HG03460 (cell line): Measurements from ENCODE around the gene MAD1L1.
A peak's percentile ranks its signal among the peaks of the same experiment; 100 is the strongest.

Experiments
- ATAC-seq: cut with Tn5 transposase; IDR thresholded peaks from one replicate; pipeline ENCODE4 v1.9.1; 2021; ENCODE audit not compliant: unreplicated experiment

MAD1L1 gene

DNA sequence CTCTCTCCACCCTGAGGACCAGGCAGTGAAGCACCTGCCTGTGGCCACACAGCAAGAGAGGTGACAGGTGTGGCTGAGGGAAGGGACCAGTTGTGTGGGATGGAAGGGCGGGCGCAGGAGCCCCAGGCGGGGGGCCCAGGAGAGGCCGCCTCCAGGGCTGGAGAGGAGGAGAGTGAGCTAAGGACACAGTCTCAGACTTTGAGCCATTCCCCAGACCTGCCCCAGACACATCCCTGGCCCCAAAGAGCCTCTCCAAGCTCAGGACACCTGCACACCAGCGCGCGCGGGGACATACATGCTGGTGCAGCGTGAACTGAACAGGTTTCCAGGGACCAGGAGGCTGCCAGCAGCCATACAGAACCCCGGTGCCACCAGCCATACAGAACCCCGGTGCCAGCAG, 237.3 kb downstream of the MAD1L1 start:
- ATAC-seq: no peak

DNA sequence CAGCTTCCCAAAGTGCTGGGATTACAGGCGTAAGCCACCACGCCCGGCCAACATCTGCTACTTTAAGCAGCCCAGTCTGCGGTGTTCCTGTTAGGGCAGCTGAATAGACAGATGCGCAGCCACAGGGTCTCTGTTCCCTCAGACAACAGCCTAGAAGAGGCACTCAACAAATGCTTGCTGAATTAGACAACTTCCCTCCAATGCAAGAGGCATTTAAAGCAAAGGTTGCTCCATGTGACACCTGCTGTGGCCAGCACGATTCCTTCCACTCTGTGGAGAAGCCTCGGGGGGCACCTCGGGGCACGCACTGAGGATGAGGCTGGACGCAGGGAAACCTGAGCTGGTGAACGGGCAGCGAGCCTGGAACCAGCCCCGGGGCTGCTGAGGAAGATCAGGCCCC, 237.8 kb downstream of the MAD1L1 start:
- no peak for ATAC-seq

DNA sequence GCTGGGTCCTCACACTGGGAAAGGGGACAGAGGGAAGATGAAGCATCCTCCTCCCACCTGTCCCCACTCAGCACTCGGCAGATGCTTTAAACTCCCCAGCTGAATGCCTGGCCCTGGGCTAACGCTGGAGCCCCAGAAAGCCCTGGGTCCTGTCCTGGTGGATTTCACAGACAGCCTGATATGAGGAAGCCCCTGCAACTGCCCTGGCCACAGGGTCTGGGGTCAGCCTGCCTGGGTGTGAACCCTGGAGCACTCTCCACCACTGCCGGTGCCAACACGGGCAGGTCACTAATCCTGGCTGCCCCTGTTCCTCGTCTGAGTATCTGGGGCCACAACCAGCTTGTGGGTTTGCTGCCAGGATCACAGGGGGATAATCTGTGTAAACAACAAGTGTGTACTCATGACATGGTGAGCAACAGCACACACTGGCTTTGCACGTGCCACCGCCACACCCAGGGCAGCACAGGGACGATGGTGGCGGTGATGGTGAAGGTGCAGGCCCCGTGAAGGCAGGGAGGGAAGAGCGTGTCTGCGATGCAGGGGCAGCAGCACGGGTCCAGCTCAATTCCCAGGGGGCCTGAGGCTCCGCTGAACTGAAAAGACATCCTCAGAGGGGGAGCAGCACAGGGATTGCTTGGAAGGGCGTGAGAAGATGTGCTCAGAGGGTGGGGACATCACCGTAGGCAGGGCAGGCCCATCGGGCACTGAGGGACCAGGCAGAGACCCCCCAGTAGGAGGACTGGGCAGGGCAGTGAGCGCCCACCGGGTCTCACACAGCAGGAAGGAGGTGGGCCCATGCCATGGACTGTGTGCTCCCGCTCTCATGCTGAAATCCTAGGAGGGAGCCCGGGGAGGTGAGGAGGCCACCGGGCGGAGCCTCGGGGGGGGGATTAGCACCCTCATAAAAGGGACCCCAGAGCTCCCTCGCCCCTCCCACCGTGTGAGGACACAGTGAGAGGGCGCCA, 238.7 kb downstream of the MAD1L1 start:
- ATAC-seq: no peak

DNA sequence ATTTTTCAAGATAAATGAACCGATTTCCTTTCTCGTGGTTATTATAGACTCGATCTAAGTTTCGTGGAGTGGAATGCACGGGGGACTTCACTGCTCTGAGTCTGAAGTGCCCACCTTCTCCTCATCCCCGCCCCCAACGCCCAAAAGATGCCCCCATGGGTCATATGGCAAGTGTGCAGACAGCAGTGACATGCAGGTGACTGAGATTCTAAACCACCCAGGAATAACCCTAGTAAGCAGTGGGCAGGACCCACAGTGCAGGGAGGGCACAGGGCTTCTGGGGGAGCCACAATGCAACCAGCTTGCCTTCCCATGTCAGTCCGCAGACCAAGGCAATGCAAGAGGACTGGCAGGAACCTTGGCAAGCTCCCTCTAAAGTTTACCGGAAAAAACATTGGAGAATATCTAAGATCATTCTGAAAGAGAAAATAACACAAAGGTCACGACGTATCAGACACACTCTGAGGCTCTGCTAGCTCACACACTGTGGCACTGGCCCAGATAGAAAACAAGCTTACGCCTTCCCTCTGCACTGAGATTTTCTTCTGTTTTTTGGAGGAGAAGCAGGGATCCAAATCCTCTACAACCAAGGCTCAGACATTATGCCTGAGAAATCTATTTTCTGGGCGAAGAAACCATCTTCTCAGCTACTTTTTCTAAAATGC, 239.6 kb downstream of the MAD1L1 start:
- ATAC-seq: no peak

DNA sequence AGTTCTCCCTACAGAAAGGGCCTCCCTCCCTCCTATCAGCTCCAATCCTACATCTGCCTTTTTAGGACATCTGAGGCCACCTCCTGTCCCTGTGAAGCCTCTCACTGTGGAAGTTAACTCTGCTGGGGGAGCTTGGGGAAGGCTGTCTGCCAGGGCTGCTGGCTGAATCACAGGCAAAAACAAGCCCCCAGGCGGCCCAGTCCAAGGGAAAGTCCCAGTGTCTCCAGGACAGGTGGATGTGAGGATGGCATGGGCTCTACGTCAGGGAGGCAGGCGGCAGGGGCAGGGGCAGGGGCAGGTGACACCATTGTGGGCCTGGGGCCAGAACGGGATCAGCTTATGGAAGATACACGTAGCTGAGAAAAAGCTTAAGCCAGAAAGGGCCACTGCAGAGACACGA, 240.2 kb downstream of the MAD1L1 start:
- ATAC-seq: no peak

DNA sequence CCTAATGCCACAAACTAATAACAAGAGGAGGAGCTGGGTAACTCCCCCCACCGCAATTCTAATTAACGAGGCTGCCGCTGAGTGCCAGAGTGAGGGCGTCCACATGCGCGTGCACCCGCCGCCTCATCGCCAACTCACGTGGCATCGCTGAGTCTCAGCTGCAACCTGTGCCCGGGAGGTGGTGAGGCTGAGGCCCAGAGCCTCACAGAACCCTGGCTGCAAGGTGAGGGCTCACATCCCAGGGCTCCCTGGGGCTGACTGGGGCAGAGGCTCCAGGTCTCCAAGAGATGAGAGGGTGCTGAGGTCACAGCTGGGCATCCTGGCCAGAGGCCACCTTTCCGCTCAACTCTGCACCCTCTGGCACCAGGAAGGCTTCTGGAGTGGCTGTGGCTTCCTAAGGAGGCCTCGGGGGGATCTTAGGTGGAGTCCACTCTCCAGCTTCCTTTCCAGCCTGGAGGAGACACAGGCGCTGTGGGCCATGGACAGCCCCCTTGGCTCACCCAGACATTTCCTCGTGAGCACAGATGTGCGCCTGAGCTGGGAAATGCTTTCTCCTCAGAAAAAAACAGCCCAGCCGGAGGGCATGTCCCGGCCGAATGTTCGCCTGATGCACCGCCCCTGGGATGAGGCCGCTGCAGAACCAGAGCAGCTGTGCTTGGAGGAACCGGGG, 242.6 kb downstream of the MAD1L1 start:
- ATAC-seq: no peak

DNA sequence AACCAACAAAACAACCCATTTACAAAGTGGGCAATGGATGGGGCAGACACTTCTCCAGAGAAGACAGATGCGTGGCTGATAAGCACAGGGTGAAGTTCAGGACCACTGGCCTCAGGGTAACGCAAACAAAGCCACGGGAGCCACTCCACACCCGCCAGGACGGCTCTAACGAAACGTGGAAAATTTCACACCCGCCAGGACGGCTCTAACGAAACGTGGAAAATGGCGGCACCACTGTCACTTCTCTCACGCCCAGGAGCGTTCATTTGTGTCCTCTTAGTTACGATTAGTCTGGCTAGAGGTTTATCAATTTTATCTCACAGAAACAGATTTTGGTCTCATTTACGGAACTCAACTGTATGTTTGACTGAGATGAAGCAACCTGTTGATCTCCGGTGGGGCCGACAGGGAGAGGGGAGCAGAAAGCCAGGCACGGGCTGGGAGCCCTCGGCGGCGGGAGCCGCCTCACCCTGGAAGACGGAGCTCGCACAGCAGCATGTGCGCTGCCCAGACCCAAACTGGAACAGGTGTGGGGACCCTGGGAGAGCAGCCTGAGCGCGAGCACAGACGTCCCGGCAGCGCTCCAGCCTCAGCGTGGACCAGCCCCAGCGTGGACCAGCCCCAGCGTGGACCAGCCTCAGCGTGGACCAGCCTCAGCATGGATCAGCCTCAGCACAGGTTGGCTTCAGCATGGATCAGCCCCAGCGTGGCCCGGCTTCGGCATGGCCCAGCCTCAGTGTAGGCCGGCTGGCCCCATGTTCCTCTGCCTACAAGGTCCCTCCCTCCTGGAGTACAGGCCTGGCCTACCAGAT, 243.5 kb downstream of the MAD1L1 start:
- ATAC-seq: no peak

DNA sequence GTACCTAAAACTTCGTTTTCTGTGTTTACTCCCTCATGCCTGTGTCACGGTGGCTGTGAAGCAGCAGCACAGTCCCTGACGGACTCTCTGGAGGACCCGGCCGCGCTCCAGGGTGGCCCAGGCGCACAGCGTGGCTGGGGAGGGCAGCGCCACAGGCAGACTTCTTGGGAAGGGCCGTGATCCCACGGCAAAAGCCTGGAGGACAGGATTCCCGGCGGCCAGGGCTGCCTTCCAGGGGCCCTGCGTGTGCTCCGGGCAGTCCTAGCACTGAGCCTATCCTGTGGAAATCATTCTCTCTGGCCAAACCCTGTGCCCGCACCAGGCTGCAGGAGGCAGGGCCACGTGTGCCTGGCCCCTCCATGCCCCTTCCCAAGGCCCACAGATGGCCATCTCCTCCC, 244.2 kb downstream of the MAD1L1 start:
- no peak for ATAC-seq

DNA sequence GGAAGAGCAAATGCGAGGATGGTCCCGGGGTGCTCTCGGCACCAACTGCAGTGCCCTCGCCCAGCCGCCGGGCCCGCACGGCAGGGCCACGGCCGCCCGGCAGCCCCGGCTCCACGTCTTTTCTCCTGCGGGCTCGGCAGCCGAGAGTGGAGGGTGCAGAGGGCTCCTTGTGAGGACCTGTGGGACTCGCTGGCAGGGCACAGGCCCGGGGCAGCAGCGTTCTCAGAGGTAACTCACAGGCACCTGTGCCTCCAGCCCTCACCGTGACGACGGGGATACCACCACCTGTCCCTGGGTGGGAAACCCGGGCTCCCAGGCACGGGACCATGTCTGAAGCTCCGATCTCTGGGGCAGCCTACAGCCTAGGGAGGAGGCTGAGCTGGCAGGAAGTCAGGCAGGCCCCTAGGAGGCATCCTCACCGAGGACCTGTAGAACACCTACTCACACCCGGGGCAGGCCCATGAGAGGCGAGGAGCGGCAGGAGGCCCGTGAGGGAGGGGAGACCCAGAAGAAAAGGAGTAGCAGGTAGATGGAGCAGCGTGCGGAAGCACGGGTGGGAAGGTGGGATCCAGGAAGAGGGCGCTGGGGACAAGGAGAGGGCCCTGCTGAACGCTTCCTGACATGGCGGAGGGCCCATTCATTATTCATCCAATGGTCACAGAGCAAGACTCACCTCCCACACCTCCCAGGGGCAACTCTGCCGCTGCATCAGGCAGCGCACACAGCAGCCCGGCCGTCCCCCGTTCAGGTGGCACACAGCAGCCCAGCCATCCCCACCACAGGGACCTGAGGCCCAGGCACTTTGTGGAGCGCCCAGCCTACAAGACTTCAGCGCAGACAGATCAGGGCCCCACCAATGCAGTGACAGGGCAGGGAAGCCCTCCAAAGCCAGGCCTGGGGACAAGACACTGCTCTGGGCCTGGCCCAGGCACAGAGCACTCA, 244.9 kb downstream of the MAD1L1 start:
- ATAC-seq: no peak

DNA sequence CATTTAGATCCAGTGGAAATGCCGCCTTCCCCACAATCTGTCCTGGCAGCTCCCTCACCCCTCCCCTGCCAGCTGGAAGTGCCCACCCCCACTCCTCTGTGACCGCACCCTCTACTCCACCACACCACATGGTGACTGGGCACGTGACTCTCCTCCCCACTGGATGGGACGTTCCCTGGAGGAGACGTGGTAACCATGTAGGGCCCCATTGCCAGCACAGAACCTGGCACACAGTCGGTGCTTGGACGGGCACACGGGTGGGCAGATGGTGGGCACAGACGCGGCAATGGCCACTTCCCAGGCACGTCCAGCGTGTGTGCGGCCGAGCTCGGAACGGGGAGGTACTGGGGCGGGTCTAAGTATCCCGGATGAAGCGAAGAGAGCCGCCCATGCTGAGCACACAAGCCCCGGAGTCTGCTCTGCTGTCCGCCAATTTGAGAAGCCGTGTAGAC, 245.6 kb downstream of the MAD1L1 start:
- ATAC-seq: no peak

DNA sequence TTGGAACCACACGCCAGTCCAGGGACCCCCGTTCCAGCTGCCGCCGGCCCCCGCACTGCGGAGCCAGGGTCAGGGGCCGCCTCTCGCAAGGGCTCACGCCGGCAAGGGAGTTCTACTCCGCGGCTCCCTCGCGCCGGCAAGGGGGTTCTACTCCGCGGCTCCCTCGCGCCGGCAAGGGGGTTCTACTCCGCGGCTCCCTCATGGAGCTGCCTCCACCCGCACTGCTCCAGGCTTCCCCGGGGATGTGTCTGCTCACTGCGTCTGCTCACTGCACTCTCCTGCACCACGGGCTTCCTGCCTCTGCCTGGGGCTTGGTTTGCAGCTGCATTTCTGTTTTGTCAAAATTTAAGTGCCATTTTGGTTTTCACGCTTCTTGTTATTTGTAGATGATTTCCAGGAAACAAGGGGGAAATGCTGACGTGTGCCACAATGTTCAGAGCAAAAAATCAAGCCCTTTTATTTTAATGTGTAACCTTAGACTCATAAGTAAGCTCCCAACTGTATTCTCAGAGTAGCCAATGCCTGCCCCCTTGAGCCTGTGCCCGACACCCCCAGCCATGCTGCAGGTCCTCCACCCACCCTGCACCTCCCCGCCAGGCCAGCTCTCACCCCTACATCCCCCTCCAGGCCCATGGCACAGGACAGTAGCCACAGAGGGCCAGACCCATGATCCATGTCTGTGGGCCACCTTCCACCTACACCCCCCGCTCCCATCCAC, 246.2 kb downstream of the MAD1L1 start:
- no peak for ATAC-seq

DNA sequence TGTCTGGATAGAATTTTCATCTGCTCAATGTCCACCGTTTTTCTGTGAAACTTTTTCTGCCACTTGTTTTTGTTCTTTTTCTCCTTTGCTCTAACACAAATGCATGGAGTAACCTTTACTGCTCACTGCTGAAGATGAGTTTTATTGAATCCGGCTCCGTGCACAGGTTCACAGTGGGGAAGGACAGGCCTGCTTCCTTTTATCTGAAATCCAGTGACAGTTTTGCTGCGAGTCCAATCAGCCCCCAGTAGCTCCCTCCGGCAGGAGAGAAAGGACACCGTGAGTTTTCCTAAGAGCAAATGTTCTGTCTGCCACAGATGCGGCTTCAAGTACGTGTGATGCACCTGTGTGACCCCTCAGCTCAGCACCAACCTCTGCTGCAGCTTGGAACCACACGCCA, 246.8 kb downstream of the MAD1L1 start:
- no peak for ATAC-seq

DNA sequence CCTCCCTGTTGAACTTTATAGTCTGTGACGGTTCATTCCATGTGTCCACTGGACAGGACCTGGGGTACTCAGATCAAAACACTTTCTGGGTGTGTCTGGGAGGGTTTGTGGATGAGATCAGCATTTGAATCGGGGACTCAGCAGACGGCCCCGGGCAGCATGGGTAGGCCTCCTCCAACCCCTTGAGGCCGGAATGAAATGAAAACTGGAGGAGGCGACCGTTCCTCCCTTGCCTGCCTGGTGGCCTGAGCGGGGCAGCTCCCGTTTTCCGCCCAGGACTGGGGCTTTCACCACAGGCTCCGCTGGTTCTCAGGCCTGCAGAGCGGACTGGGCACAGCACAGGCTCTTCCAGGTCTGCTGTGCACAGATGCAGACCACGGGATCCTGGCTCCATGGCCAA, 247.7 kb downstream of the MAD1L1 start:
- ATAC-seq: no peak

DNA sequence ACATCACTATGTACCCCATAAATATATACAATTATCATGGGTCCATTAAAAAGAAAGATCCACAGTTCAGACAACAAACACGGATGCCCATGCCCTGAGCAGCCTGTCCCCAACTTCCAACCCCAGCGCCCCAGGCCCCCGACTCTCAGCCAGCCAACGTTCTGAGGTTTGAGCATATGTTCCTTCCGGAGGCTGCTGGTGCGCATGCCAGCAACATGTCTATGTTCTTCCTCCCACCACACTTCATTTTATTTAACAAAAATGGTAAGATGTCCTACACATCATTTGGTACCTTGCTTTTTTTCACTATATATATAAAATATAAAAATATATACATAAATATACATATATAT, 250.9 kb downstream of the MAD1L1 start:
- ATAC-seq: no peak

DNA sequence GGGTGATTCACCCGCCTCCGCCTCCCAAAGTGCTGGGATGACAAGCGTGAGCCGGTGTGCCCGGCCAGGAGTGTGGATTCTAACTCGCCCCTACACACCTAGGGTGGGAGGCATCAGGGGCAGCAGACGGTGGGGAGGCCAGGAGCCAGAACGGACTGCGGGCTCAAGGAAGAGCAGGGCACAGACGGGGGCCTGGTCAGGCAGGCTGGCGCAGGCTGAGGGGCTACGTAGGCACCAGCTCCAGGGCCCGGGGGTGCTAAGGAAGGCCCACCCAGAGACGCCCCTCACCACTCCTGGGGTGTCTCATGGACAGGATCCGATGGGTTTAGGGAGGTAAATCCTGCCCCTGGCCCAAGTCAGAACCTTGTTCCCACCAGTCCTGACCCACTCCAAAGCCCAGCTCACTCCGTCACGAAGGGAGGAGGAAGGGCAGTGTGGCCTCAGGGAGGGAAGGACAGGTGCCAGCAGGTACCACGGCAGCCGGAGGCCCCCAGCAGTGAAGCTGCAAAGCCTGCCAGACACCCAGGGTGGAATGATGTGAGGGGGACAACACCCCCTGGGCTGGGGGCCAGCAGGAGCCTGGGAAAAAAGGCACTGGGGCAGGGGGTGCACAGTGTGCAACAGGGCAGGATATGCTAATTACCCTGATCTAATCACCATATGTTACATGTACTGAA, 251.4 kb downstream of the MAD1L1 start:
- no peak for ATAC-seq

DNA sequence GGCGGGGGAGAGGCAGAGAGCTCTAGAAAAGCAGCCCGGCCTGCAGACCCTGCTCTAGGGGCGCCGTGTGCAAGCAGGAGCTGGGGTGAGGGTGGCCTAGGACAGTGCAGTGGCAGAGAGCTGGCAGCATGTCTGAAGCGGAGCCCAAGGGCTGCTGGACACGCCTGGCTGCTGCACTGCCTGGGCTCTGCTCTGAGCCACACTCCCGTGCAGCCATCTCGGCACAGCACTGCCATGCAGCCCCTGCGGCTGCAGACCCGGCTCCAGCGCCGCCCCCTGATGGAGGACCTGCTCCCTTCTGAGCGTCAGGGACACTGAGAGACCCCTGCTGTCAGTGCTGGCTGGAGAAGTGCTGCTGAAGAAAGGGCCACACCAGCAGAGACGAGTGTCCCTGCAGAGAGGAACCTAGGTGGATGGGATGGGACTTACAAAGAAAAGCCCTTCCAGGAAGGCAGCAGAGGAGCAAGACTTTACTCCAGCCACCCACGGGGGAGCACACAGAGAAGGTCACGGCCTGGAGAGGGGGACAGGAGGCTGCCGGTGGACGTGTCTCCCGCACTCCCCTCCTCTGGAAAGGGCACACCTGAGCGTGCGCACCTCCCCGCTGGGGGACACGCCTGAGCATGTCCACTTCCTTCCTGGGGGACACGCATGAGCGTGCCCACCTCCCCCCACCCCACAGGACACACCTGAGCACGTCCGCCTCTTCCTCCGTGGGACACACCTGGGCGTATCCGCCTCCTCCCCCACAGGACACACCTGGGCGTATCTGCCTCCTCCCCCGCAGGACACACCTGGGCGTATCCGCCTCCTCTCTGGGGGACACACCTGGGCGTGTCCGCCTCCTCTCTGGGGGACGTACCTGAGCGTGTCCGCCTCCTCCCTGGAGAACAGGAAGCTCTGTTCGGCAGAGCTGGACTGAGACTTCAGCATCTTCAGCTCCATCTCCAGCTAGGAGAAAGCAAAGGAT, 252.9 kb downstream of the MAD1L1 start:
- ATAC-seq: peak; percentile 63
